GM10266 (cell line): ENCODE results near the gene TMEM255A.

Source experiments
- DNase-seq: peaks from one replicate; pipeline ENCODE4 v3.0.0; 2012; ENCODE audit errors: extremely low spot score
- TF ChIP-seq, protein P1 (sequence below): IDR thresholded peaks from 2 replicates; pipeline ENCODE4 v1.5.1; 2012; ENCODE audit warnings: mild to moderate bottlenecking, low read depth; ENCODE audit not compliant: control insufficient read depth, insufficient read depth; ENCODE audit errors: missing control alignments

TMEM255A gene

GRCh38 chrX:120228187-120228908 lies 82.9 kb downstream of the TMEM255A start:
- no peak for DNase-seq
- TF ChIP-seq, protein P1, sequence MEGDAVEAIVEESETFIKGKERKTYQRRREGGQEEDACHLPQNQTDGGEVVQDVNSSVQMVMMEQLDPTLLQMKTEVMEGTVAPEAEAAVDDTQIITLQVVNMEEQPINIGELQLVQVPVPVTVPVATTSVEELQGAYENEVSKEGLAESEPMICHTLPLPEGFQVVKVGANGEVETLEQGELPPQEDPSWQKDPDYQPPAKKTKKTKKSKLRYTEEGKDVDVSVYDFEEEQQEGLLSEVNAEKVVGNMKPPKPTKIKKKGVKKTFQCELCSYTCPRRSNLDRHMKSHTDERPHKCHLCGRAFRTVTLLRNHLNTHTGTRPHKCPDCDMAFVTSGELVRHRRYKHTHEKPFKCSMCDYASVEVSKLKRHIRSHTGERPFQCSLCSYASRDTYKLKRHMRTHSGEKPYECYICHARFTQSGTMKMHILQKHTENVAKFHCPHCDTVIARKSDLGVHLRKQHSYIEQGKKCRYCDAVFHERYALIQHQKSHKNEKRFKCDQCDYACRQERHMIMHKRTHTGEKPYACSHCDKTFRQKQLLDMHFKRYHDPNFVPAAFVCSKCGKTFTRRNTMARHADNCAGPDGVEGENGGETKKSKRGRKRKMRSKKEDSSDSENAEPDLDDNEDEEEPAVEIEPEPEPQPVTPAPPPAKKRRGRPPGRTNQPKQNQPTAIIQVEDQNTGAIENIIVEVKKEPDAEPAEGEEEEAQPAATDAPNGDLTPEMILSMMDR, result no peak

- TF ChIP-seq, protein P1, result no peak
- DNase-seq, result no peak
These were observed 86.9 kb downstream of the TMEM255A start for GRCh38 chrX:120224388-120224787.

DNA sequence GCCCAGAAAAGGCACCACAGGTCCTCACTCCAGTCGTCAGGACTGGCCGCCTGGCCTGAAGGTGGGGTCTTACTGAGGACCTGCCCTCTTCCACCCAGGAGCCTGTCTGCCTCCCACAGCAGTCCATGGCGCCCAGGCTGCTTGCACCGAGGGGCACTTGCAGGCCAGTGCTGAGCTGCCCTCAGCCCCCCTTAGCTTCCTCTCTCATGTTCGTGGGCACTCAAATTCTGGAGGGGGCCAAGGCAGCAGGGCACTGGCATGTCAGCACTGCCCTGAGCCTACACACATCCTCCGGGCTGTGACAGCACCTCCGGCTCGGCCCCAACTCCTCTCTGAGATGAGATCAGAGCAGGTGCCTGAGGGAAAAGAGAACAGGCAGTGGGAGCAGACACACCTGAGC lies 87.9 kb downstream of the TMEM255A start:
- DNase-seq, result no peak
- TF ChIP-seq, protein P1, result no peak

- peak; percentile 43 for DNase-seq
- TF ChIP-seq, protein P1, result peak; percentile 69
These were observed 97.6 kb downstream of the TMEM255A start for GRCh38 chrX:120213438-120214265.
